ENCODE data around the gene SIX3.

DNA sequence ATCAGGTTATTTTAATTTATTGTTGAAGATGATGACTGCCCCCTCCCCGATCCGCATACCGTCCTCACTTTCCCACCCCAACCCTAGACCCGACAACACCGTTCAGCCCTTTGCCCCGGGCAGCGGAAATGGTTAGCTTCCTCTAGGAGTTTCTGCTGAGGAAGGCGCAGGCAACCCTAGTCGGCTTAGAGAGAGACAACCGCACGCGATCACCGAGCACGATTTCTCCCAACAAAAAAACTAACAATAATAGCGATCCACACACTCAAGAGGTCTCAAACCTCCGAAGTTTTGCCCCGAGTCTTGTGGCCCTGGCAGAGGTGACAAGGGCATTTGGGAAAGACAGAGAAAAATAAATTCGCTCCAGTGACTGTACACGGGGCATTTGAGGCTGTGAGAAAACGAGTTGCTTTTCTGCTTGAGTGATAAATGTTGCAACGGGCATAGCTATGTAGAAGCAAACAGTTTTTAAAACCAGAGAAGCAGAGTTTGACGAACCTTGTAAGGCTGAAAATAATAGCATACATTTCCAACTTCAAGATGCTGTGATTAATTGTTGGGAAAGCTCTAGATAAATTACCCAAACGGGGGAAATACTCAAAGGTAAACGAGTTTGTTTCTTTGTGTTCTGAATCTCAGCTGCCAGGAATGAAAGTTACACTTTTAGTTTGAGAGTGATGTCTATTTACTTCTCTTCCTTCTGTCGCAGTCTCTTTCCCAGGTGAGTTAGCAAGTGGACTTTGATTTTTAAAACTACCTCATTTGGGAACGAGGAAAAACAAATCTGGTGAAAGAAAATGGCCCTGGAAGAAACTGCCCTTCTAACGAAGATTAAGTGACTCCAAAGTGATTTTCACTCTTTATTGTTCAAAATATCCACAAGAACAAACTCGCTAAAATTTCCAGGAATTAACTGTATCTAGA, 11.0 kb upstream of the SIX3 start:
- TF ChIP-seq, protein P1, sequence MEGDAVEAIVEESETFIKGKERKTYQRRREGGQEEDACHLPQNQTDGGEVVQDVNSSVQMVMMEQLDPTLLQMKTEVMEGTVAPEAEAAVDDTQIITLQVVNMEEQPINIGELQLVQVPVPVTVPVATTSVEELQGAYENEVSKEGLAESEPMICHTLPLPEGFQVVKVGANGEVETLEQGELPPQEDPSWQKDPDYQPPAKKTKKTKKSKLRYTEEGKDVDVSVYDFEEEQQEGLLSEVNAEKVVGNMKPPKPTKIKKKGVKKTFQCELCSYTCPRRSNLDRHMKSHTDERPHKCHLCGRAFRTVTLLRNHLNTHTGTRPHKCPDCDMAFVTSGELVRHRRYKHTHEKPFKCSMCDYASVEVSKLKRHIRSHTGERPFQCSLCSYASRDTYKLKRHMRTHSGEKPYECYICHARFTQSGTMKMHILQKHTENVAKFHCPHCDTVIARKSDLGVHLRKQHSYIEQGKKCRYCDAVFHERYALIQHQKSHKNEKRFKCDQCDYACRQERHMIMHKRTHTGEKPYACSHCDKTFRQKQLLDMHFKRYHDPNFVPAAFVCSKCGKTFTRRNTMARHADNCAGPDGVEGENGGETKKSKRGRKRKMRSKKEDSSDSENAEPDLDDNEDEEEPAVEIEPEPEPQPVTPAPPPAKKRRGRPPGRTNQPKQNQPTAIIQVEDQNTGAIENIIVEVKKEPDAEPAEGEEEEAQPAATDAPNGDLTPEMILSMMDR (IDR thresholded peaks at IDR 0.05) = no peak
- TF ChIP-seq ZNF138 (CRISPR knock-in tag; conservative IDR thresholded peaks at IDR 0.05) (no peak), FOXP4 (CRISPR knock-in tag; IDR thresholded peaks at IDR 0.05) (no peak), USF1 (CRISPR knock-in tag; IDR thresholded peaks at IDR 0.05) (no peak), ZNF423 (CRISPR knock-in tag; IDR thresholded peaks at IDR 0.05) (no peak), STAT6 (CRISPR knock-in tag; conservative IDR thresholded peaks at IDR 0.05; ENCODE audit: low read depth) (no peak), NFYB (CRISPR knock-in tag; conservative IDR thresholded peaks at IDR 0.05; ENCODE audit: low read depth) (no peak), ZNF263 (CRISPR knock-in tag; IDR thresholded peaks at IDR 0.05; ENCODE audit: low read depth) (no peak), TP53 (CRISPR knock-in tag; IDR thresholded peaks at IDR 0.05) (no peak), ZNF219 (CRISPR knock-in tag; IDR thresholded peaks at IDR 0.05; ENCODE audit: borderline replicate concordance) (no peak)
- TF ChIP-seq, protein P2, sequence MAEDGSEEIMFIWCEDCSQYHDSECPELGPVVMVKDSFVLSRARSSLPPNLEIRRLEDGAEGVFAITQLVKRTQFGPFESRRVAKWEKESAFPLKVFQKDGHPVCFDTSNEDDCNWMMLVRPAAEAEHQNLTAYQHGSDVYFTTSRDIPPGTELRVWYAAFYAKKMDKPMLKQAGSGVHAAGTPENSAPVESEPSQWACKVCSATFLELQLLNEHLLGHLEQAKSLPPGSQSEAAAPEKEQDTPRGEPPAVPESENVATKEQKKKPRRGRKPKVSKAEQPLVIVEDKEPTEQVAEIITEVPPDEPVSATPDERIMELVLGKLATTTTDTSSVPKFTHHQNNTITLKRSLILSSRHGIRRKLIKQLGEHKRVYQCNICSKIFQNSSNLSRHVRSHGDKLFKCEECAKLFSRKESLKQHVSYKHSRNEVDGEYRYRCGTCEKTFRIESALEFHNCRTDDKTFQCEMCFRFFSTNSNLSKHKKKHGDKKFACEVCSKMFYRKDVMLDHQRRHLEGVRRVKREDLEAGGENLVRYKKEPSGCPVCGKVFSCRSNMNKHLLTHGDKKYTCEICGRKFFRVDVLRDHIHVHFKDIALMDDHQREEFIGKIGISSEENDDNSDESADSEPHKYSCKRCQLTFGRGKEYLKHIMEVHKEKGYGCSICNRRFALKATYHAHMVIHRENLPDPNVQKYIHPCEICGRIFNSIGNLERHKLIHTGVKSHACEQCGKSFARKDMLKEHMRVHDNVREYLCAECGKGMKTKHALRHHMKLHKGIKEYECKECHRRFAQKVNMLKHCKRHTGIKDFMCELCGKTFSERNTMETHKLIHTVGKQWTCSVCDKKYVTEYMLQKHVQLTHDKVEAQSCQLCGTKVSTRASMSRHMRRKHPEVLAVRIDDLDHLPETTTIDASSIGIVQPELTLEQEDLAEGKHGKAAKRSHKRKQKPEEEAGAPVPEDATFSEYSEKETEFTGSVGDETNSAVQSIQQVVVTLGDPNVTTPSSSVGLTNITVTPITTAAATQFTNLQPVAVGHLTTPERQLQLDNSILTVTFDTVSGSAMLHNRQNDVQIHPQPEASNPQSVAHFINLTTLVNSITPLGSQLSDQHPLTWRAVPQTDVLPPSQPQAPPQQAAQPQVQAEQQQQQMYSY (CRISPR knock-in tag; IDR thresholded peaks at IDR 0.05) = no peak
- TF ChIP-seq, protein P3, sequence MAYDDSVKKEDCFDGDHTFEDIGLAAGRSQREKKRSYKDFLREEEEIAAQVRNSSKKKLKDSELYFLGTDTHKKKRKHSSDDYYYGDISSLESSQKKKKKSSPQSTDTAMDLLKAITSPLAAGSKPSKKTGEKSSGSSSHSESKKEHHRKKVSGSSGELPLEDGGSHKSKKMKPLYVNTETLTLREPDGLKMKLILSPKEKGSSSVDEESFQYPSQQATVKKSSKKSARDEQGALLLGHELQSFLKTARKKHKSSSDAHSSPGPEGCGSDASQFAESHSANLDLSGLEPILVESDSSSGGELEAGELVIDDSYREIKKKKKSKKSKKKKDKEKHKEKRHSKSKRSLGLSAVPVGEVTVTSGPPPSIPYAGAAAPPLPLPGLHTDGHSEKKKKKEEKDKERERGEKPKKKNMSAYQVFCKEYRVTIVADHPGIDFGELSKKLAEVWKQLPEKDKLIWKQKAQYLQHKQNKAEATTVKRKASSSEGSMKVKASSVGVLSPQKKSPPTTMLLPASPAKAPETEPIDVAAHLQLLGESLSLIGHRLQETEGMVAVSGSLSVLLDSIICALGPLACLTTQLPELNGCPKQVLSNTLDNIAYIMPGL (CRISPR knock-in tag; IDR thresholded peaks at IDR 0.05) = no peak
- TF ChIP-seq, protein P4, sequence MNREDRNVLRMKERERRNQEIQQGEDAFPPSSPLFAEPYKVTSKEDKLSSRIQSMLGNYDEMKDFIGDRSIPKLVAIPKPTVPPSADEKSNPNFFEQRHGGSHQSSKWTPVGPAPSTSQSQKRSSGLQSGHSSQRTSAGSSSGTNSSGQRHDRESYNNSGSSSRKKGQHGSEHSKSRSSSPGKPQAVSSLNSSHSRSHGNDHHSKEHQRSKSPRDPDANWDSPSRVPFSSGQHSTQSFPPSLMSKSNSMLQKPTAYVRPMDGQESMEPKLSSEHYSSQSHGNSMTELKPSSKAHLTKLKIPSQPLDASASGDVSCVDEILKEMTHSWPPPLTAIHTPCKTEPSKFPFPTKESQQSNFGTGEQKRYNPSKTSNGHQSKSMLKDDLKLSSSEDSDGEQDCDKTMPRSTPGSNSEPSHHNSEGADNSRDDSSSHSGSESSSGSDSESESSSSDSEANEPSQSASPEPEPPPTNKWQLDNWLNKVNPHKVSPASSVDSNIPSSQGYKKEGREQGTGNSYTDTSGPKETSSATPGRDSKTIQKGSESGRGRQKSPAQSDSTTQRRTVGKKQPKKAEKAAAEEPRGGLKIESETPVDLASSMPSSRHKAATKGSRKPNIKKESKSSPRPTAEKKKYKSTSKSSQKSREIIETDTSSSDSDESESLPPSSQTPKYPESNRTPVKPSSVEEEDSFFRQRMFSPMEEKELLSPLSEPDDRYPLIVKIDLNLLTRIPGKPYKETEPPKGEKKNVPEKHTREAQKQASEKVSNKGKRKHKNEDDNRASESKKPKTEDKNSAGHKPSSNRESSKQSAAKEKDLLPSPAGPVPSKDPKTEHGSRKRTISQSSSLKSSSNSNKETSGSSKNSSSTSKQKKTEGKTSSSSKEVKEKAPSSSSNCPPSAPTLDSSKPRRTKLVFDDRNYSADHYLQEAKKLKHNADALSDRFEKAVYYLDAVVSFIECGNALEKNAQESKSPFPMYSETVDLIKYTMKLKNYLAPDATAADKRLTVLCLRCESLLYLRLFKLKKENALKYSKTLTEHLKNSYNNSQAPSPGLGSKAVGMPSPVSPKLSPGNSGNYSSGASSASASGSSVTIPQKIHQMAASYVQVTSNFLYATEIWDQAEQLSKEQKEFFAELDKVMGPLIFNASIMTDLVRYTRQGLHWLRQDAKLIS (CRISPR knock-in tag; IDR thresholded peaks at IDR 0.05; ENCODE audit: borderline replicate concordance) = no peak
